ENCODE results near the gene RBFOX1. TPM values are rescaled to one million over a fixed set of nuclear protein-coding genes. Genes with fewer than 3 reads are reported as not detected.

RBFOX1 gene
- total RNA-seq, 1 experiment from 2014 or later = not detected

GRCh38 chr16:7597677-7598076 is 265.0 kb downstream of the RBFOX1 start:
- DNase-seq (ENCODE audit: low read depth) = peak; percentile 21

GRCh38 chr16:7601100-7601499 is 268.5 kb downstream of the RBFOX1 start:
- DNase-seq (ENCODE audit: low read depth) = no peak

DNA sequence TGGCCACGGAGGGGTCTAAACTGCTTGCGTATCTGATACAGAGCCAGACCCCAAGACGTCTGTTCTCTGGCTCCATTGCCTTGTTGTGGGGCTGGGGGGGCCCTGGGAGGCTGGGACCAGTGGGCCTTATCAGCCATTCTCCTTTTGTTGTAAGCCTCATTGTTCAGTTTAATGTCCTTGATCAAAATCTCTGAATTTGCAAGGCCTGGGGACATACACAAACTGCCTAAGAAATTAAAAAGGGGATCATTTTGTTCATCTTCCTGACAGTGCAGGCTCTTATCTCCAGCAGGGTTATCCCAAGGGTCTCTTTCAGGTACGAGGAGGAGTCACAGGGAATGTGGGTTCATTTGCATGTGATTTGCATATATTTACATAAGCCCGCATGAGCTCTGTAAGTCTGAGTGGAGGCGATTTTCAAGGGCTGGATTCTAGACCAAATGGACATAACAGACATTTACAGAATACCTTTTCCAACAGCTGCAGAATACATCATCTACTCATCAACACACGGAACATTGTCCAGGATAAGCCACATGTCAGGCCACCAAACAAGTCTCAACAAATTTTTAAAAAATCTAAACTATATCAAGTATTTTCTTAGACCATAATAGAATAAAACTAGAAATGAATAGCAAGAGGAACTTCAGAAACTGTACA is 269.8 kb downstream of the RBFOX1 start:
- no peak for DNase-seq (ENCODE audit: low read depth)

DNA sequence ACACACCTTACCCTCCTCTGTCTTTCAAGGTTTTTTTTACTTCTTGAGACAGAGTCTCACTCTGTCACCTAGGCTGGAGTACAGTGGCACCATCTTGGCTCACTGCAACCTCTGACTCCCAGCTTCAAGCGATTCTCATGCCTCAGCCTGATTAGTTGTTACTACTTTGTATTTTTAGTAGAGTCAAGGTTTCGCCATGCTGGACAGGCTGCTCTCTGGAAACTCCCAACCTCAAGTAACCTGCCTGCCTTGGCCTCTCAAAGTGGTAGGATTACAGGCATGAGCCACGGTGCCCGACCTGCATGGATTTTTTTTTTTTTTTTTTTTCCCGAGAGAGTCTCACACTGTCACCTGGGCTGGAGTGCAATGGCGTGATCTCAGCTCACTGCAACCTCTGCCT is 273.2 kb downstream of the RBFOX1 start:
- DNase-seq (ENCODE audit: low read depth) = no peak

DNA sequence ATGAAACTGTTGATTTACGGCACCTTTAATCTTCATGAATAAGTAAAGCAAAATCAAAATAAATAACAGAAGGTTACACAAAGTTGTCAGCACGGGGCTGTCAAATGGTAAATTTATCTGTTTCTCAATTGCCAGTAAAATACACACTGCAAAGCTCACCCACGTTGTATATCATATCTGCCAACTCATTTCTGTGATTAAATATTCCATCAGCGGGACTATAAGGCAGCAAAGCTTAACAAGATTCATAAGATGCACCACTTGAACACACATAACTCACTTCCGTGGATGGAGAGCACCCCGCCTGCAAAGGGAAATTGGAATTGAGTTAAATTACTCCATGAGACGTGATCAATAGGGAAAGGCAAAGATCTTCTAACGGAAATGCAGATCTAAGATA is 280.0 kb downstream of the RBFOX1 start:
- DNase-seq (ENCODE audit: low read depth) = no peak

GRCh38 chr16:7613518-7613917 is 280.9 kb downstream of the RBFOX1 start:
- DNase-seq (ENCODE audit: low read depth) = no peak

DNA sequence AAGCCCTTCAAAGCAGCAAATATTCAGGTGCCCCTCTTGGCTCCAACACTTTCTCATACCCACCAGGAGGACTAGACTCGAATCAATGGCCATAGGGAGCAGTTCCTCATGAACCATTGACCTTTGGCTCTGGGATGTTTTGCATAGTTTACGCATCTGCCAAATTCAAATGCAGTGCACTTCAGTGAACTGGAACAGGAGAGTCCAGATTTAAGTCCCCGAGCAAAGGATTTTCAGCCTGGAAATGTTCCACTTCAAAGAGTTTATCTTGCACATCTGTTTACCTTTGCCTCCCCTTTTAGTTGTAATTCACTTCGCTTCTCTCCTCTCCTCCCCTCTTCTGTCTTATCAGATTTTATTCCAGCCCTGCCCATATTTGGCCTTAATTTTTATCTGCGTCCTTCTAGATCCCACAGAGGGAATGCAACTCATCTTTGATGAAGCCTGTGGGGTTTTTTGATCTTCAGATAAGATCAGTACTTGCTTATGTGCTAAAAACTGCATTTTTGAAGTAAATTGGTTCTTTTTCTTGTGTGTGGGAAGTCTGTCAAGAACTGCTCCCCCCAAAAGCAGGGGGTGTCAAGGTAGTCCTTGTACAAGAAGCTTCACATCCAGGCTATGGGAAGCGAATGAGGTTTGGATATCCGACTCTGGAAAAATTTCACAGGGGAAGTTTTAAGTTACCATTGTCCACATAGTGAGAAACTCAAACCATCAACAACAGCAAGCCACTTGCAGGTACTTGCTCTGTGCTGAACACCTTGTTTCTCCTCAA is 281.6 kb downstream of the RBFOX1 start:
- DNase-seq (ENCODE audit: low read depth) = no peak

- no peak for DNase-seq (ENCODE audit: low read depth)
Measured at GRCh38 chr16:7615565-7615964, 282.9 kb downstream of the RBFOX1 start.

DNA sequence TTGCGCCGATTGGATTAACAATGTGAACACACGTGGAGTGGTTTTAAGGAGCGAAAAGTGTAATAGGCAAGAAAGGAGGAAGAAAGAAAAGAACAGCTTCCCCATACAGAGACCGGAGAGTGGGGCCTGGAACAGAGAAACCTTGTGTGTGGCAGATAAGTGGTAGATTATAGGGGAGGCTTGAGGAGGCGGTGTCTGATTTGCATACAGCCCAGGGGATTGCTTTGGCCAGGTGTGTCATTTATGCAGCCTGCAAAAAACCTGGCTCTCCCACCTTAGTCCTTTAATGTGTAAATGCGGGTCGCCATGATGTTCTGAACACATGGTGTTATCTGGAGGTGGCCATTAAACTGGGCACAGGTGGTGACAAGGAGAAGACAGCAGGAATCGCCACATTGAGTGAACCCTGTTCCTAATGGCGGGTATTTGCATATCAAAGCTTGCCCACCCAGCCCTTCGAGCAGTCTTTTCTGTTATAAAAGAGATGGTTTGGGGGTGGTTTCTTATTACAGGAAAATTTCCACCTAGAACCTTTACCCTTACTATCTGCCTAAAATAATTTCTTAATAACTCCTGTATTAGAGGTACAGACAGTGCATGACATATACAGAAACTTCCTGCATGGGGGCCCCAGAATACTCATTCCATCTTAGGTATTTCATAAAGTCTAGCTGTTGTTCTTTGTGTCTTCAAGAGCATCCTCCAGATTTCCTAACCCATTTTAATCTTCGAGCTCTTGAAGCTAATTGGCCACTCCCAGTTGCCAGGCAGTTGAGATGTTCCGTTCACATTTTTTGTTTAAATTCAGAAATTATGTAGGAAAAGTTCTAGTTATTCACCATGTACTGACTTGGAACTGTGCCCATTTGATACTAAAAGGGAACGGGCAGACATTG is 292.5 kb downstream of the RBFOX1 start:
- no peak for DNase-seq (ENCODE audit: low read depth)

- DNase-seq (ENCODE audit: low read depth) = no peak
Measured at GRCh38 chr16:7628981-7629380, 296.3 kb downstream of the RBFOX1 start.

DNA sequence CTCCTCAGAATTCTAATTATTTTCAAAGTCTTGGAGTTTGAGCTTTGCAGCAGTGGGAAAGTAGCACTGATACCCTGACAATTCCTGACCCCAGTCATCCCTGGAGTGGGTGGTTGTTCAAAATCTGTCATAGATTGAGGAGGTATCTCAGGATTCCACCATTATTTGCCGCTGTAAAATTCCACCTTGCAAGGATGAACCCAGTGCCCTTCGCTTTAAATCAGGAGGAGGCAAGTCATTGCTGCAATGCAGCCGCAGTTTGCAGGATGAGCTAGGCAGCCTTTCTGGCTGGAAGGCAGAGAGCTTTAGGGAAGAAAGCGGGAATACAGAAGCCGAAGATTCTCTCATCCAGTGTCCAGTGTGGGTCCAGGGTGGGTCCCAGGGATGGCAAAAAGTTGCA is 296.9 kb downstream of the RBFOX1 start:
- DNase-seq (ENCODE audit: low read depth) = no peak

DNA sequence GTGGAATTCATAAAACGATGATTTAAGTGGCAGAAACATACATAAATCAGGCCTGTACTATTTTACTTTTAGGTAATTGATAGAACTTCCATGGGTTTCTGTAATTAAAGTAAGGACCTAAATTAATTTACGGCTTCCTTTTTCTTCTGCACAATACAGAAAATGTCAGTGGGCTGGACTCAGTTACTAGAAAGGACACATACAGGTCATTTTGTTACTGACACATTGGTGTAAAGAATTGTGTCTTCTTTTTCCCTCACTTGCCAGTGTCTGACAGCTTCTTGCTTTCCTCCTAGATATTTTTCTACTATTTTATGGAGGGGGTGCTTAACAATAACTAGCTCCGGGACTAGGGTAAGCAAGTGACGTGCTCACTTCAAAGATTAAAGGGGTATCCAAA is 304.8 kb downstream of the RBFOX1 start:
- DNase-seq (ENCODE audit: low read depth) = no peak

GRCh38 chr16:7638306-7638705 is 305.7 kb downstream of the RBFOX1 start:
- DNase-seq (ENCODE audit: low read depth) = no peak

DNA sequence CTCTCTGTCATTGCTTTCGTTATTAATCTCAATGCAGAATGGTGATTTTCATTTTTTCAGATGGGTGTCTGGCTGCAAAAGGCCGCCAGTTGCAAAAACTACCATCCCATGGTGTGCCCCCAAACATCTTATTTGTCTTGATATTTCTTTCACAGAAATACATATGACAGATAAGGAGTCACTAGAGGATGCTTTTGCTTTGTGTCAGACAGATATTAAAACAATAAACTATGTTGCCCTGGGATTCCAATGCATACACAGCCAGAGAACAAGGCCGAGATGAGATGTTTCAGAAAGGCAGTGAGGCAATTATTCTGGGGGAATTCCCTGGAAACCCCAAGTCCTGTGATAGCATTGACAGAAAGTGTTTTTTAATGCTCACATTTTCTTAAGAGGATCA is 307.7 kb downstream of the RBFOX1 start:
- no peak for DNase-seq (ENCODE audit: low read depth)

GRCh38 chr16:7644176-7644575 is 311.5 kb downstream of the RBFOX1 start:
- no peak for DNase-seq (ENCODE audit: low read depth)

GRCh38 chr16:7644811-7645210 is 312.2 kb downstream of the RBFOX1 start:
- no peak for DNase-seq (ENCODE audit: low read depth)

DNA sequence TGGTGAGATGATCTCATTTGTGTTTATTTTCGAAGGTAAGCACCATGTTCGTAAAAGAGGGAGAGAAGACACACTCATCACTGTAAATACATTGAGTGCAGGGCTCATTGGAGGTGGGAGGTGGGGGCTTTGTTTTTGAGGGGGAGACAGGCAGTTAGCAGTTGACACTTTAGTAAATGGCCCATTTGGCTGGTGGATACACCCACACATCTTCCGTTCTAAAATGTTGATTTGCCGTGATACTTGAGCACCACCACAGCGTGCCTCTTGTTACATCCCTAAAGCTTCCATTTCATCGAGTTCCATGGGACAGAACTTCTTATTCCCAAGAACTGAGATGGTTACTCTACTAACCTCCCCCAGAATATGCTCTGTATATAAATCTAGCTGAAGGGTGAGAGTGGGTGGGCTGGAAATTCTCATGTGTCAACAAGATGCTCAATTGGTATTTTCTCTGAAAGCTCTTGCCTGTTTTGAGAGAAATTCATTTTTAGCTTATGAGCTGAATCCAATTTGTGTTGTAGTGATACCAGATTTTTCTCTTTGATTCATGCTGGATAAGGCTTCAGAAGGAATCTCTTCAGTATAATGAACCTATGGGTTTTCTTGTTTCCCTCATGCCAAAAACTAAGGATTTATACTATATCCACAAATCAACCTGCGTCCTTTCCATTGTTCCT is 314.3 kb downstream of the RBFOX1 start:
- no peak for DNase-seq (ENCODE audit: low read depth)

GRCh38 chr16:7650431-7650830 is 317.8 kb downstream of the RBFOX1 start:
- DNase-seq (ENCODE audit: low read depth) = no peak

- no peak for DNase-seq (ENCODE audit: low read depth)
Measured at GRCh38 chr16:7651803-7652570, 319.3 kb downstream of the RBFOX1 start.

DNA sequence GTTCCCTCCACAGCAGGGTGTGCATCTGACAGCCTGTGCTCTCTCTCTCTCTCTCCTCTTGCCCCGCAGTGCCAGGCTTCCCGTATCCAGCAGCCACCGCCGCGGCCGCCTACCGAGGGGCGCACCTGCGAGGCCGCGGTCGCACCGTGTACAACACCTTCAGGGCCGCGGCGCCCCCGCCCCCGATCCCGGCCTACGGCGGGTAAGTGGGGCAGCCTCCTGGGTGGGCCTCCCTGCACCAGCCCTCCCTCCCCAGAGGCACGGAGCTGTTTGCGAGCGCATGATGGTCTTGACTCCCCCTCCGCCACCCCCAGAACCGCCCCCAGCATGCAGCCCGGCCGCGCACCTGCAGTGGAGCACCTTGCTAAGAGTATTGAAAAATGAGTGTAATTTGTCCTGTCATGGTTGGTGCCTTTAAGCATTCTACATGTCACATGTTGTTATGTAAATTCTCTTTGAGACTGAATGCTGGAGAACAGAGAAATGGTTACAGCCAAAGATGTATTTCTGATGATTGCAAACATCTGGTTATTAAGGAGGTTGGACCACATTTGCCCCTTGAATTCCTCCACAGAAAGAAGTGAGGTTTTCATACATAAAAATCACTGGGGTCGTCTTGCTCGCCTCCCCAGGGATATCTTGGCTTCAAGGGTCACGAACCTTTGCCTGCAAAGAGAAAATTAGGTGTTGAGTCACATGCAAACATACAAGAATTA is 321.3 kb downstream of the RBFOX1 start:
- no peak for DNase-seq (ENCODE audit: low read depth)

Measured in HT1080 (cell line).